Stimulated activated naive CD8-positive, alpha-beta T cell treated with anti-CD3 and anti-CD28 coated beads, Interleukin-15, Interleukin-2, amounts not matched to agents 100 U/mL and 50 U/mL, for 24 hours (primary cell): Measurements from ENCODE around the gene GSTCD.
"Not testable (repeated sequence)": the region's sequence is repeated elsewhere in the genome, so short reads cannot be mapped to it uniquely, and the experiment has no call there.

ENCODE experiments used
- ATAC-seq: fragments of 150-1000 bp; cut with Tn5 transposase; one replicate; pipeline ENCODE4 v1.10.0; 2021
- DNase-seq: peaks from one replicate; pipeline ENCODE4 v3.0.0; 2021

GSTCD gene

GRCh38 chr4:105807496-105807895, 98.9 kb downstream of the GSTCD start:
- no peak for ATAC-seq
- DNase-seq = no peak

DNA sequence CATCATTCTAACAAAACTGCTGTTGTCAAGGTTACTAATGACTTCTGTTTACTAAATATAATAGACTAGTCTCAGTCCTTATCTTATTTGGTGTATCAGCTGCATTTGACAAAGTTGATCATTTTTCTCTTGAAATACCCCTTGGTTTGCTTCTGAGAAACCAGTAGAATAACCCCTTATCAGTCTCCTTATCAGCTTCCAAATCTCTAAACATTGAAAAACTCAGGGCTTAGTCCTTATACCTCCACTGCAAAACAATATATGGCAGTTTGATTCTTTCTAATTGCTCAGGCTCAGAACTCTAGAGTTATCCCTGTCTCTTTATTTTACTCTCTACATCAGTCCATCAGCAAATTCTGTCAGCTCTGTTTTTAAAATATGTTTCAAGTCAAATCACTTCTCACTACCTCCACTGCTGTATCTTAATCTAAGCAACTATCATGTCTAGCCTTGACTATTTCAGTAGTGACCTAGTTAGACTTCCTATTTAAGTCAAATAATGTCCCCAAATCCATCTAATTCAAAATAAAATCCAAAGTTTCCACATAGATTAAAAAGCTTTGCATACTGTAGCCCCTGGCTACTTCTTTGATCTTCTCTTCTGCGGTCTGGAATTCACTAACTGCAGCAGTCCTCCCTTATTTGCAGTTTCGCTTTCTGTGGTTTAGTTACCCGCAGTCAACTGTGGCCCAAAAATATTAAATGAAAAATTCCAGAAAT, 99.6 kb downstream of the GSTCD start:
- ATAC-seq = no peak
- DNase-seq = no peak

GRCh38 chr4:105808750-105809041, 100.1 kb downstream of the GSTCD start:
- DNase-seq (no peak), ATAC-seq (no peak)

GRCh38 chr4:105815701-105816100, 107.1 kb downstream of the GSTCD start:
- DNase-seq (no peak), ATAC-seq (no peak)

DNA sequence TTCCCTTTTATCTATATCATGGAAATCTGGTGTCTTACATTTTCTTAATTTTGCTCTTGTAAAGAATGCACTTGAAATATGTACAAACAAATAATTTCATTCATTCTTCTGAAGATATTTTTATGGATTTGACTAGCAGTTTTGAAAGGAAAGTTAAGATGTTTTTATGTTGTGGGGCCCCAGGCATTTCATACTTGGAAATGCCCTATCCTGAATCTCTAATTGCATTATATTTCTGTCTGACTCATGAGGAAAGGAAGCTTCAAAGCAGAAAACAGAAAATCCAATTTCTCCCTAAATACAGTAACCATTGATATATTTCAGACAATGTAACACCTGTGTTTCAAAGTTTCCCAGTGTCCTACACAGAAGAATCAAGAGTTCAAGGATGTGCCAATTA, 113.5 kb downstream of the GSTCD start:
- DNase-seq = no peak
- no peak for ATAC-seq

GRCh38 chr4:105828074-105828473, 119.5 kb downstream of the GSTCD start:
- no peak for DNase-seq
- ATAC-seq = no peak

DNA sequence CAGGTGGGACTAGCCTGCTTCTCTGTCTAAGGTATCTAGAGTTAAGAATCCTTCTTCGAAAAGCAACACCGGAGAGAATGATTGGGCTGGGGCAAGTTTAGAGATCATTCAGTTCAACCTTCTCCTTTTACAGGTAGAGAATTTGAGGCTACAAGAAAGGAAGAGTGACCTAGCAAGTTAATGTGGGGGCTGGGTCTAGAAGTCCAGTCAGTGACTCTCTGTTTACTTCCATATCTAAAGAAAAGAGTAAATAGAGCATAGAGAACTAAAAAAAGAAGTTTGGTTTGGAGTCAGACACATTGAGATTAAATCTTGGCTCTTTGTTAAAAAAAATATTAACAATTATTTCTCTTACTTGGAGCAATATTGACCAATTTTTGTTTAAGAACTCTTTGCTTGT, 122.6 kb downstream of the GSTCD start:
- ATAC-seq (no peak), DNase-seq (no peak)

- ATAC-seq = no peak
- DNase-seq = no peak
These were observed 126.6 kb downstream of the GSTCD start for GRCh38 chr4:105835177-105835576.

DNA sequence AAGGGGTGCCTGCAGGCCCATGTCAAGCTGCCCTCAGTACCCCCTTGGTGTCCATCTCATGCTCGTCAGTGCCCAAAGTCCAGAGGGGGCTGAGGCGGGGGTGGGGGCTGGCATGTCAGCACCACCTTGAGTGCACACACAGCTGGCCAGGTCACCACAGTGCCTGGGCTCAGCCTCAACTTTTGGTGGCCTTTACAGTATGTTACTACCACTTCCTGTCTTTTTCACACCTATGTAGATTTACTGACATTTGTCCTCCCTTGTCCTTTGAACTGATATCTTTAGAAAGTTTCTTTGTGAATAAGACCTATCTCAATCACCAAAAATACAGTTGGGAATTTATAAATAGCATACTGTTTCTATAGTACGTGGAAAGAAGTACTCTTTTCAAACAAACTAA, 128.0 kb downstream of the GSTCD start:
- DNase-seq = no peak
- ATAC-seq = no peak

DNA sequence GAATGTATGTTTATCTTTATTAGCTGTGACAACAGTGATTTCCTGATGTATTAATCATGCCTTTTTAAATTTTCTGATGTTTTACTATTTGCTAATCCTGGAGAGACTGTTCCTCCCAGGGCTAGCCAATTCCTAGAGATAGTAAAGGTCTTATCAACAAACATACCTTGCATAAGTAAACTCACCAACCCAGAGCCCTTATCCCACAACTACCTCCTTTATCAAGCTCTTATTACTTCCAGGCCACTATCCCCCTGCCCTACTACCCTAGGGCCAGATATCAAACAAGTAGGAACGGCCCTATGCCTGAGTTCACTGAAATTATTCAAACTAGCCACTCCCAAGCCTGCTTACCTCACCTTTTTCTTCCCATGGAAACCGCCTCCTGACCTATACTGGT, 128.5 kb downstream of the GSTCD start:
- DNase-seq = no peak
- ATAC-seq = no peak

DNA sequence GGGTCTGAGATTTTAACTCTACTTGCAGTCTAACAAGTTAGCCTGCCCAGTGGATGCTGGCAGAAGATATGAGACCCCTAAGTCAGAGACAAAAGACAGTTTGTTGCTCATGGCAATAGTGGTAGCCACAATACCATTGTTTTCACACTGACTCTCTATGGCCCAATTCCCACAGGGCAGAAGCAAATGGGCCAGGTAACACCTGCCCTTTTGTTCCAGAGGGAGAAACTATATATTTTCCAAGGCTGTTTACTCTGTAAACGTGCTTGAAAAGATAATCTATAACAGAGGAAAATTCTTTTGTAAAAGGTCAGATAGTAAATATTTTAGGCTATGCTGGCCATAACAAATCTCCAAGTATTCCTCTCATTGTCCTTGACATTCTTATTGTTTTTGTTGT, 129.5 kb downstream of the GSTCD start:
- ATAC-seq = no peak
- no peak for DNase-seq

- DNase-seq (no peak), ATAC-seq (no peak)
These were observed 132.0 kb downstream of the GSTCD start for GRCh38 chr4:105840426-105841174.

GRCh38 chr4:105843941-105844340, 135.4 kb downstream of the GSTCD start:
- no peak for DNase-seq
- no peak for ATAC-seq

DNA sequence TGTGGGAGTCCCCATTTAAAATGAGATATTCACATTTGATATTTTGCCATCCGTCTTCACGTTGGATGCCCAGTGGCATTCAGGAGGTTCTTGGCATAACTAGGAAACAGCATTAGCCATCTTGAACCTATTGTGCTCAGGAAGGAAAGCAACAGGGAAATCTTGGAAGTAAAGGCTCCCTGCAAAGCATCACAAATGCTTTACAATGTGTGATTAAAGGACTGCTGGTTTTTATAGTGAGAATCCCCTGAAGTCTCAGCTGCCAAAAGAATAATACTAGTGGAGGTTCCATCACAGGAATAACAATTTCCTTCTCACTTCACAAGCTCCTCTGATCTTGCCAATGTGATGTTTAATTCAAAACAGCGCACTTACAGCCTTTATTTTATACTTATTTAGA, 137.0 kb downstream of the GSTCD start:
- ATAC-seq (no peak), DNase-seq (no peak)

DNA sequence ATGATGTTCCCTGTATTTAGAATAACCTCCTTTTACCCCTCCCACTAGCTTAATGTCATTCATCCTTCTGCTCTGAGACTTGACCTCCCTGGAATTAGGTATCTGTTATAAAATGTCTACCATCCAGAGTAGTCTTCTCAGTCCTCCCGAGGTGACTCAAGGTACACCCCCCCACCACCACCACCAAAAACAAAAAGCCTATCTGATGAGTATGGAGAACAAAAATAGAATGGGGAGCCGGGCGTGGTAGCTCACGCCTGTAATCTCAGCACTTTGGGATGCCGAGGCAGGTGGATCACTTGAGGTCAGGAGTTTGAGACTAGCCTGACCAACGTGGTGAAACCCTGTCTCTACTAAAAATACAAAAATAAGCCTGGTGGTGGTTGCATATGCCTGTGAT, 139.8 kb downstream of the GSTCD start:
- ATAC-seq, DNase-seq: not testable (repeated sequence)

- no peak for DNase-seq
- no peak for ATAC-seq
These were observed 142.6 kb downstream of the GSTCD start for GRCh38 chr4:105851196-105851595.

DNA sequence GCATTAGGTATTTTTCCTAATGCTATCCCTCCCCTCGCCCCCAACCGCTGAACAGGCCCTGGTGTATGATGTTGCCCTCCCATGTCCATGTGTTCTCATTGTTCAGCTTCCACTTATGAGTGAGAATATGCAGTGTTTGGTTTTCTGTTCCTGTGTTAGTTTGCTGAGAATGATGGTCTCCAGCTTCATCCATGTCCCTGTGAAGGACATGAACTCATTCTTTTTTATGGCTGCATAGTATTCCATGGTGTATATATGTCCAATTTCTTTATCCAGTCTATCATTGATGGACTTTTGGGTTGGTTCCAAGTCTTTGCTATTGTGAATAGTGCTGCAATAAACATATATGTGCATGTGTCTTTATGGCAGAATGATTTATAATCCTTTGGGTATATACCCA, 143.6 kb downstream of the GSTCD start:
- ATAC-seq, DNase-seq: not testable (repeated sequence)

- DNase-seq (no peak), ATAC-seq (no peak)
These were observed 150.0 kb downstream of the GSTCD start for GRCh38 chr4:105858466-105859040.

GRCh38 chr4:105859233-105859632, 150.6 kb downstream of the GSTCD start:
- DNase-seq (no peak), ATAC-seq (no peak)

GRCh38 chr4:105870963-105871362, 162.4 kb downstream of the GSTCD start:
- DNase-seq (no peak), ATAC-seq (no peak)

DNA sequence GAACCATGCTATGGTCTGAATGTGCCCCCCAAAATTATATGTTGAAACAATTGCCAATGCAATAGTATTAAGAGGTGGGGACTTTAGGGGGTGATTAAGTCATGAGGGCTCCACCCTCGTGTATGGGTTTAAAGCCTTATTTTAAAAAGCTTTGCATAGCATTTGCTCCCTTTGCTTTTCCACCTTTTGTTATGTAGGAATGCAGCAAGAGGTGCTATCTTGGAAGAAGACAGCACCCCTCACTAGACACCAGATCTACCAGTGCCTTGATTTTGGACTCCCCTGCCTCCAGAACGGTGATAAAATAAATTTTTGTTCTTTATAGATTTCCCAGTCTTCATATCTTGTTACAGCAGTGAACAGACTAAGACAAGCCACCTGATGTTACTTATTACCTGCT, 163.4 kb downstream of the GSTCD start:
- no peak for DNase-seq
- ATAC-seq = no peak

GRCh38 chr4:105875233-105875632, 166.6 kb downstream of the GSTCD start:
- DNase-seq (no peak), ATAC-seq (no peak)

DNA sequence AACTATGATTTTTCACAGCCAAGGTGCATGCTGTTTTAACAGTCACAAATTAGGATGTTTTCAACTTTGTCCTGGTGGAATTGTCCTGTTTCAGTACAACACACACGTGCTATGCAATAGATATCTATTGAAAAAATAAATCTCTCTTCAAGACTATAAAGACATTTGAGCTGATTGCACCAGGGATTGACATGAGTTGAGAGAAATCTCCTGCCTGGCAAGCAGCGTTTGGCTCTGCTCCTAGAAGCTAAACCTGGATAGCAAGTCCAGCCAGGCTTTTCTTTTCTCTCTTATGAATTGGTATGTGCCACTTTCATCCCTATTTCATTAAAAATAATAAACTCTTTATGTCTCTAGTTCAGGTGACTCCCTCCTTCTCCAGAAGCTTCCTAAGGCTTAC, 170.1 kb downstream of the GSTCD start:
- ATAC-seq (no peak), DNase-seq (no peak)

DNA sequence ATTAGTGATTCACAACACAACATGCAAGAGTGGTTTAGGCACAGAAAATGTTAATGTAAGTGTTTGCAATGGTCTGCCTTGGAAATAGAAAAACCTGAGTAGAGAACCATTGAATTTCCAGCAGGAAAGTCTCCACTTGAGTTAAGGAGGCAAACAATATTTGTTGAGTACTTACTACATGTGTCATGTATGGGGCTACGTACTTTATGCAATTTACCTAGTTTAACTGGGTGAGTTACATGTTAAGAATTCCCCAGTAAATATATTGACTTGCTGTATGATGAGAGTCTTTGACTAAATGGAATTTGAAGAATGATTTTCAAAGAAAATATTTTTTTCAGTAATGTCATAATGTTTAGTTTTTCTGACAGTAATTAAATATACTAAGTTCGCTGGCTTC, 178.9 kb downstream of the GSTCD start:
- DNase-seq (no peak), ATAC-seq (no peak)
